ENCODE data around the gene GINM1.

The GINM1 gene

GRCh38 chr6:149600508-149600907 is 34.3 kb downstream of the GINM1 start:
- DNase-seq = no peak

GRCh38 chr6:149608381-149608982 is 42.3 kb downstream of the GINM1 start:
- DNase-seq = no peak

GRCh38 chr6:149614337-149614736 is 48.2 kb downstream of the GINM1 start:
- no peak for DNase-seq

GRCh38 chr6:149615805-149616204 is 49.6 kb downstream of the GINM1 start:
- DNase-seq = no peak

- DNase-seq = no peak
Observed at GRCh38 chr6:149627672-149628071, 61.5 kb downstream of the GINM1 start.

- no peak for DNase-seq
Observed at GRCh38 chr6:149628875-149629510, 62.8 kb downstream of the GINM1 start.

GRCh38 chr6:149634315-149634714 is 68.1 kb downstream of the GINM1 start:
- no peak for DNase-seq

- no peak for DNase-seq
Observed at GRCh38 chr6:149636124-149636523, 69.9 kb downstream of the GINM1 start.
